HG02981 (cell line): ENCODE data around the gene BICC1.

ENCODE experiments used
- ATAC-seq: cut with Tn5 transposase; IDR thresholded peaks from one replicate; pipeline ENCODE4 v1.9.1; 2021; ENCODE audit warnings: mild to moderate bottlenecking, moderate library complexity; ENCODE audit not compliant: unreplicated experiment

BICC1 gene

GRCh38 chr10:58512491-58513187 lies at the start of gene BICC1:
Gene BICC1 (plus strand): TSS chr10:58512872. CDS start chr10:58513144, 272 bp downstream.
- no peak for ATAC-seq

GRCh38 chr10:58464956-58465355 lies 47.7 kb upstream of the BICC1 start:
- no peak for ATAC-seq

- no peak for ATAC-seq
Observed at GRCh38 chr10:58465629-58466028, 47.0 kb upstream of the BICC1 start.

GRCh38 chr10:58467931-58468635 lies 44.6 kb upstream of the BICC1 start:
- no peak for ATAC-seq

GRCh38 chr10:58473976-58474375 lies 38.7 kb upstream of the BICC1 start:
- no peak for ATAC-seq

GRCh38 chr10:58475322-58476277 lies 37.1 kb upstream of the BICC1 start:
- ATAC-seq: no peak

GRCh38 chr10:58477122-58477521 lies 35.5 kb upstream of the BICC1 start:
- no peak for ATAC-seq

GRCh38 chr10:58477902-58478301 lies 34.8 kb upstream of the BICC1 start:
- ATAC-seq: no peak

- ATAC-seq: no peak
Observed at GRCh38 chr10:58479045-58479444, 33.6 kb upstream of the BICC1 start.

- no peak for ATAC-seq
Observed at GRCh38 chr10:58480321-58480720, 32.4 kb upstream of the BICC1 start.

- ATAC-seq: no peak
Observed at GRCh38 chr10:58481569-58482109, 31.0 kb upstream of the BICC1 start.

GRCh38 chr10:58486821-58487220 lies 25.9 kb upstream of the BICC1 start:
- no peak for ATAC-seq

- no peak for ATAC-seq
Observed at GRCh38 chr10:58488921-58489320, 23.8 kb upstream of the BICC1 start.

GRCh38 chr10:58502956-58503355 lies 9.7 kb upstream of the BICC1 start:
- ATAC-seq: no peak

- no peak for ATAC-seq
Observed at GRCh38 chr10:58508316-58508715, 4.4 kb upstream of the BICC1 start.

- no peak for ATAC-seq
Observed at GRCh38 chr10:58511765-58512490, 744 bp upstream of the BICC1 start.

GRCh38 chr10:58513188-58514110 lies 777 bp downstream of the BICC1 start:
- no peak for ATAC-seq

- ATAC-seq: no peak
Observed at GRCh38 chr10:58514111-58514770, 1.6 kb downstream of the BICC1 start.
